VCaP (cell line): ENCODE results near the gene LRRN3.

Experiments used
- H3K27ac ChIP-seq: fragments of 450-650 bp; 2 replicates; pipeline ENCODE4 v1.5.1; 2017
- TF ChIP-seq, protein P1 (sequence below): fragments of 450-650 bp; conservative IDR thresholded peaks from 2 replicates; pipeline ENCODE4 v1.5.1; 2017; ENCODE audit warnings: mild to moderate bottlenecking, moderate library complexity

LRRN3 gene

DNA sequence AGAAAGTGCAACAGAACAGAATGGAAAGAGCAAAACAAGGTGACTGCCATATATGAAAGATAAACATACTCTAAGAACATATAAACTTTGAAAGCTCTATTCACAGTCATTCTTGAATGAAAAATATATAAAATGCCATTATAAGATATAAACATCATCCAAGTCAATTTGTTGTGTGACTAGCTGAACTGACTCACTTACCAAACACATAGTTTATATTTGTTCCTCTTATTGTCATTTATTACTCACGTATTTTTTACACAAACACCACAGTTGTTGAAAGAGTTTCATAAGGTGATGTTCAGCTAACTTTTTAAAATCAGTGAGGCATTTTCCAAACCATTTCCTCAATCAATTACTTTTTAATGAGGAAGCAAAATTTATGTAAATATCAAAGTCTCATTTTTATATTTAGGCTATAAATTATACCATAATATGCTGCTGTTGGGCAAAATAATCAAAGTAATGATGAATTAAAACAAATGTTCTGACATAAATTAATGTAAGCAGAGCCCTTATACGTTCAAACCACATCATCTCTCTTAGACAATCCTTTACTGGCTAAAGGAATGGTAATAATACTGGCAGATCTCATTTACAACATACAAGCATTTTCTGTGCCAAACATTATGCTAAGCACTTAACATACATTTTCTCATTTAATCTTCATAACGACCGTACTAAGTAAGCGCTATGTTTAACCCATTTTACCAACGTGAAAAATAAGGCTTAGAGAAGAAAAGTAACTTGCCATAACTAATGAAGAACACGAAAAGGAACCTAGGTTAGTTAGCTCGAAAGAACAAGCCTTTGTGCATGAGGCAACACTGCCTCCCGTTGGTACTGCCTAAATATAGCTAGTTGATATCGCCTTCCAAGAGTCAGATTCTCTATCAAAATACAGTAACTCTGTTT, 7.3 kb downstream of the LRRN3 start:
- no peak overlapping the region for H3K27ac ChIP-seq

DNA sequence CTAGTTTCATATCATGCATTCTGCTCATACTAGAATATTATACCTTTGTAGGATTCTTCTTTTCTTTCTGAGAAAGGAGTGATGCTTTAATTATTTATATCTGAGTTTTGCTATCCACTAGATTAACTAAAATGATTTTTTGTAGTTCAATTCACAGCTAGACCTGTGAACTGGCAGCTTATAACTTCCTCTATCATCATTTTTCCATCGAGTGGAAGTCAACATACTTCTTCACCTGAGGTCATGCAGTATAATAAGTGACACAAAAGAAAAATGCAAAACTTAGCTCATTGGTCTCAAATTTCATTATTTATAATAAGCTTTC, 8.0 kb downstream of the LRRN3 start:
- no peak overlapping the region for H3K27ac ChIP-seq

More for the DNA sequence above, 7.3 kb downstream of the LRRN3 start:
- TF ChIP-seq, protein P1, sequence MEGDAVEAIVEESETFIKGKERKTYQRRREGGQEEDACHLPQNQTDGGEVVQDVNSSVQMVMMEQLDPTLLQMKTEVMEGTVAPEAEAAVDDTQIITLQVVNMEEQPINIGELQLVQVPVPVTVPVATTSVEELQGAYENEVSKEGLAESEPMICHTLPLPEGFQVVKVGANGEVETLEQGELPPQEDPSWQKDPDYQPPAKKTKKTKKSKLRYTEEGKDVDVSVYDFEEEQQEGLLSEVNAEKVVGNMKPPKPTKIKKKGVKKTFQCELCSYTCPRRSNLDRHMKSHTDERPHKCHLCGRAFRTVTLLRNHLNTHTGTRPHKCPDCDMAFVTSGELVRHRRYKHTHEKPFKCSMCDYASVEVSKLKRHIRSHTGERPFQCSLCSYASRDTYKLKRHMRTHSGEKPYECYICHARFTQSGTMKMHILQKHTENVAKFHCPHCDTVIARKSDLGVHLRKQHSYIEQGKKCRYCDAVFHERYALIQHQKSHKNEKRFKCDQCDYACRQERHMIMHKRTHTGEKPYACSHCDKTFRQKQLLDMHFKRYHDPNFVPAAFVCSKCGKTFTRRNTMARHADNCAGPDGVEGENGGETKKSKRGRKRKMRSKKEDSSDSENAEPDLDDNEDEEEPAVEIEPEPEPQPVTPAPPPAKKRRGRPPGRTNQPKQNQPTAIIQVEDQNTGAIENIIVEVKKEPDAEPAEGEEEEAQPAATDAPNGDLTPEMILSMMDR, result peak; percentile 70

DNA sequence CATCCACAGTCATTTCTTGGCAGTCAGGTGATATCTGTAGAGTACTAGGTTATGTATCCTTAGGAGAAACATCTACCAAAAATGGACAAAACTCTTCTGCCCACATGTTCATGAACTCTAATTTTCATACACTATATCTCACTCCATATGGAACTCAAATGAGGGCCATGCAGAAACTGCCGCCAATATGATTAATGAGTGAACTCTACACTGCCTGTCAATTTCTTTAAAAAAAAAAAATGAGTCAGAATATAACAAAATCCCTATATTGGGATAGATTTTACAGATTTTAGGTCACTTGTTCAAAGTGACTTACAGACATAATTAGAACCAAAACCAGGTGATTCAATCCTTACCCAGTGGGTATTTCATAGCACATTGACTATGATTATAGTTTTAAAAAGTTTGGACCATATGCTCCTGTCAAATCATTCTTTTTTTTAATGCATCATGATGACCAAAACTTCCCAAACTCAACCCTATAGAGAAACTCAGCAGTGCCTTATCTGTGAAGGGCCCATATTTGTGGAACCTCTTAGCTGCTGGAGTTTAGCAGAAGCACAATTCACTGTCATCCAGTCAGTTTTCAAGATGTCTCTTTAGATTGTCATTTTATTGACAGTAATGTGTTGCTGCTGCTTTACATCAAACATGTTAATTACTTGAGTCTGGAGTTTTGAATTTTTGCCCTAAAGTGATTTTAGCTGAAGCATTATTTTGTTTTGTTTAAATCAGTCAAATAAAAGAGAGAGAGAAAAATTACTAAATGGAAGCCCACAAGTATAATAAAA, 11.1 kb downstream of the LRRN3 start:
- TF ChIP-seq, protein P1, result no peak
- no peak overlapping the region for H3K27ac ChIP-seq

More for the DNA sequence above, 8.0 kb downstream of the LRRN3 start:
- TF ChIP-seq, protein P1, result peak; percentile 12

DNA sequence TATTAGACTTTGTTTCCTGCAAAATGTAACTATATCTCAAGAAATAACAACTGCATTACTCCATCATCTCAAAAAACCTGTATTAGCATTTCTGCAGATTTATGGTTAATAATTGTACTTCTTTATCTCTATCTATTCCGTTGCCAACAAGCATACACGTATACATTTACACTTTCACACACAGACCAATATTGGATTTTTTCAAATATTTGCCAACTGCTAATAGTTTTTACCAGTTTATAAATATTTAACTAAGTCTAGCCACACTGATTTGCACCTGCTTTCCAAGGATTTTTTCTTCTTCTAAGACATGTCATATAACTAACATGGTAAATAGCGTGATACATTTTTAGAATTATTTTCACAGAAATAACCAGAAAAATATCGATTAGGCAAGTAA, 12.2 kb downstream of the LRRN3 start:
- TF ChIP-seq, protein P1, result no peak
- no peak overlapping the region for H3K27ac ChIP-seq

DNA sequence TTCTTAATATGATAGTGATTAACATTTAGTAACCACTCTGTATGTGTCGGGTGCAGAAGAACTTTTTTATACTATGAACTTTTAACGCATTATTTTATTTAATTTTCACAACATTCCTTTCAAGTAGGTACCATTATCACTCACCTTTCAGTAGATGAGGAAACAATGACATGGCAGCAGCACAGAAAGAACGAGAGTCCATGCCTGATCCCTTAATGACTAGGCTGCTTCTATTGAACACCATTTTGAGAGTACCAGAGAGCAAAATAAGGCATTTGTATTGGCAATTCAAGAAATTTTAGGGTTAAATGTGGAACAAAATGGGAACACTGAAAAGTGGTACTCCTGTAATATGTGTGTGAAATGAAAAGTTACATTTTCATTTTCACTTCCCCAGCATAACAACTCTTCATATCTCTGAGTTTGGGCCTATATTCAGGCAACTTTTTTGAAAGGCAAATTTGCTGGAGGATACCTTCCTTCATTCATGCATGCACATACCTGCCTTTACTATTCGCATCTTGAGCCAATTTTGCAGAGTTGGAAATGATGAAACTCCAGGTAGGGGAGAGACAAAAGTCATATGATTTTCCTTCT, 12.8 kb downstream of the LRRN3 start:
- TF ChIP-seq, protein P1, result no peak
- H3K27ac ChIP-seq, result no peak overlapping the region

DNA sequence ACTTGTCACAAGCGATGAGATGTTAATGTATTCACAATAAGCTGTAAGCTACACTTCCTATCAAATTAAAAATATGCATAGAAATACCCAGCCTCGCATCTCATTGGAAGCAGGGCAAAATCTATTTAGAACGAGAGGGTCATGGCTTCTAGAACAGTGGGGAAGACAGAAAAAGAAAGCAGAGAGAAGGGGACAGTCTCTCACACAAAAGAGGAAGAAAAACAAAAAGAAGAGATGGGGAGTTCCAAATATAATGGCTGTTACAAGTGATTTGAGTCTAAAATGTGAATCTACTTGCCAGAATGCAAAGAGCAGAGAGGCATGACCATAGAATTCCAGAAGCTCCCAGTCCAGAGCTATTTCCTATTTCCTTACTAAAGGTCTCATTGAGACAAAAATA, 13.8 kb downstream of the LRRN3 start:
- no peak overlapping the region for H3K27ac ChIP-seq
- TF ChIP-seq, protein P1, result no peak

DNA sequence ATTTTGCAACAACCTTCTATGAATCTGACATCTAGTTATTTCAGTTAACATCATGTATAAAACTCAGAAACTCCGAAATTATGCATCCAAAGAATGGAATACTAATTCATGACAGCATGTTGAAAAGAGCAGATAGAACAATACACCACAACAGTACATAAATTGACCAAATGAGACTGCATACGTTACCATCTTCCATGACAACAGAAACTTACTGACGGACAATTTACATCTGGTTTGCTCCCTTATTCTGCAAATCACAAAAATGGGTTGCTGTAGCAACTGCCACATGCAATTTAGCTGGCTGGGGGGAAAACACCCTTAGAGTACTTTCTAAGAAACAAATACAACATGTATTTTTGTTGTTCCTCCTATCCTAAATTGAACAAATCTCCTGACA, 14.3 kb downstream of the LRRN3 start:
- no peak overlapping the region for H3K27ac ChIP-seq

More for the DNA sequence above, 14.3 kb downstream of the LRRN3 start:
- TF ChIP-seq, protein P1, result no peak
